GM21381 (cell line): ENCODE results near the gene WDR72.

Experiments used
- ATAC-seq: cut with Tn5 transposase; IDR thresholded peaks from one replicate; pipeline ENCODE4 v1.9.1; 2021; ENCODE audit warnings: mild to moderate bottlenecking, moderate library complexity; ENCODE audit not compliant: unreplicated experiment

WDR72 gene

DNA sequence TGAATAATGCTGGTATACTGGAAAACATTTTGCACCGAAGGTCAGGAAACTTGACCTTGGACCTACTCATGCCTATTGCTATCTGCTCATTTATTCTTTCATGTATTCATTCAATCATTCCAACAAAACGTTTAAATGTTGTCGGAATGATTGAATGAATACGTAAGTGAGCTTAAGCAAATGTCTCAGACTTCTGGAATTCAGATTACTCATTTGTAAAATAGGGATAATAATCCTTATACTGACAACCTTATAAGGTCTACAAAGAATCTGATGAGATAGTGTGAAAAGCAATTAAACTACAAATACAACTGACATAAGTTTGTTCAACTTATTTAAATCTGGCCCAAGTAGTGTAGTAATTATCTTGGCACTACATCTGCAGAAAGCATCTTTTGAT is 288.7 kb downstream of the WDR72 start:
- ATAC-seq: no peak

GRCh38 chr15:53469422-53469821 is 290.0 kb downstream of the WDR72 start:
- no peak for ATAC-seq
